ENCODE results near the gene XCL1. TPM values are rescaled to one million over a fixed set of nuclear protein-coding genes. Genes with fewer than 3 reads are reported as not detected.

XCL1 gene
- total RNA-seq, 1 donor = not detected

DNA sequence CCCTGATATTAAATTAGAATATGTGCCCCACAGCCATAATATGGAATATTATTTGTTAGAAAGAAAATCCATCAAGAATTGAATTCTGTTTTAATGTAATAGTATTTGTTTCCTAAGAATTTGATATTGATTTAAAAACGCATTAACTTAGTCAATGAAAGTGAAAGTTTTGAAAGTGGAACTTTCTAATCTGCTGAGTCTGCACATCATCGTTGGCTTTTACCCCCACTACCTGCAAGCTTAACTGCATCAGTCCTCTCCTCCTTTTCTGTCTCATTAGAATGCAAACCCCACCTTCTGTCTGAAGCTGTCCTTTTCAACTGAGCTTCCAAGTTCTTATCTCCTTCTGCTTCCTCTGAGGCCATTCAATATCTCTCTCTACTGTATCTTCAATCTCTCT lies 42.5 kb downstream of the XCL1 start:
- peaks cover 13% of the 10 kb centered on the region for H3K4me1 ChIP-seq (ENCODE audit: insufficient read depth, low read length)
- H3K36me3 ChIP-seq (ENCODE audit: insufficient read depth, low read length) = no peaks in the 10 kb centered on the region
- TF ChIP-seq, protein P1, sequence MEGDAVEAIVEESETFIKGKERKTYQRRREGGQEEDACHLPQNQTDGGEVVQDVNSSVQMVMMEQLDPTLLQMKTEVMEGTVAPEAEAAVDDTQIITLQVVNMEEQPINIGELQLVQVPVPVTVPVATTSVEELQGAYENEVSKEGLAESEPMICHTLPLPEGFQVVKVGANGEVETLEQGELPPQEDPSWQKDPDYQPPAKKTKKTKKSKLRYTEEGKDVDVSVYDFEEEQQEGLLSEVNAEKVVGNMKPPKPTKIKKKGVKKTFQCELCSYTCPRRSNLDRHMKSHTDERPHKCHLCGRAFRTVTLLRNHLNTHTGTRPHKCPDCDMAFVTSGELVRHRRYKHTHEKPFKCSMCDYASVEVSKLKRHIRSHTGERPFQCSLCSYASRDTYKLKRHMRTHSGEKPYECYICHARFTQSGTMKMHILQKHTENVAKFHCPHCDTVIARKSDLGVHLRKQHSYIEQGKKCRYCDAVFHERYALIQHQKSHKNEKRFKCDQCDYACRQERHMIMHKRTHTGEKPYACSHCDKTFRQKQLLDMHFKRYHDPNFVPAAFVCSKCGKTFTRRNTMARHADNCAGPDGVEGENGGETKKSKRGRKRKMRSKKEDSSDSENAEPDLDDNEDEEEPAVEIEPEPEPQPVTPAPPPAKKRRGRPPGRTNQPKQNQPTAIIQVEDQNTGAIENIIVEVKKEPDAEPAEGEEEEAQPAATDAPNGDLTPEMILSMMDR (IDR thresholded peaks at IDR 0.05; ENCODE audit: extremely low read depth, low read depth, low read length) = no peak
- no peaks in the 10 kb centered on the region for H3K27me3 ChIP-seq (ENCODE audit: insufficient read depth, low read length)
- DNase-seq (ENCODE audit: insufficient read length, low spot score, missing footprints) = no peak
- no peaks in the 10 kb centered on the region for H3K79me2 ChIP-seq (ENCODE audit: insufficient read depth, low read length)
- no peaks in the 10 kb centered on the region for H3K9me3 ChIP-seq (ENCODE audit: low read depth, low read length)
- H3K4me3 ChIP-seq (ENCODE audit: insufficient read depth, low read length) = no peak overlapping the region
- H3K27ac ChIP-seq (ENCODE audit: low read depth, low read length) = no peak overlapping the region
- no peaks in the 10 kb centered on the region for H4K20me1 ChIP-seq (ENCODE audit: insufficient read depth, low read length)
- H3K4me2 ChIP-seq (ENCODE audit: insufficient read depth, low read length) = no peak overlapping the region
- H2AFZ ChIP-seq (ENCODE audit: low read length) = no peak overlapping the region

DNA sequence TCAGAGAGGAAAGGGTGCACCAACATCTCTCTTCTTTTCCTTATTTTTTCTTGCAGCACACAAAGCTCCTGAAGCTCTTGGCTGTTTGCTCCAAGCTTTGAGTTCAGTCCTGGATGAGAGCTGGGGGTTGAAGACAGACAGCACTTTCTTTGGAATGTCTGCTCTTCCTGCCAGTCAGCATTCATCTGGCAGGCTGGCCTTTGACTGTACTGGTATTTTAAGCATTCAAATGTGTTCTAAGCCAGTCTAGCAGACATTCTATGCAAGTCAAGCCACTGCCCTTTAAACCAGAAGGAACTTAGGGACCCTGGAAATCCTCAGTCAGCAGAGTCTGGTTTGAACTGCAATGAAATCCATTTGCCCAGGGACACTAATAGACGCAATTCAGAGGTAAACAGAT lies 45.0 kb downstream of the XCL1 start:
- H2AFZ ChIP-seq (ENCODE audit: low read length) = no peak overlapping the region
- no peak overlapping the region for H3K4me2 ChIP-seq (ENCODE audit: insufficient read depth, low read length)
- no peaks in the 10 kb centered on the region for H3K9me3 ChIP-seq (ENCODE audit: low read depth, low read length)
- H3K27ac ChIP-seq (ENCODE audit: low read depth, low read length) = no peak overlapping the region
- no peaks in the 10 kb centered on the region for H3K36me3 ChIP-seq (ENCODE audit: insufficient read depth, low read length)
- DNase-seq (ENCODE audit: insufficient read length, low spot score, missing footprints) = peak; percentile 23
- no peaks in the 10 kb centered on the region for H3K79me2 ChIP-seq (ENCODE audit: insufficient read depth, low read length)
- H4K20me1 ChIP-seq (ENCODE audit: insufficient read depth, low read length) = no peaks in the 10 kb centered on the region
- TF ChIP-seq, protein P1 (IDR thresholded peaks at IDR 0.05; ENCODE audit: extremely low read depth, low read depth, low read length) = no peak
- H3K27me3 ChIP-seq (ENCODE audit: insufficient read depth, low read length) = no peaks in the 10 kb centered on the region
- peaks cover 13% of the 10 kb centered on the region for H3K4me1 ChIP-seq (ENCODE audit: insufficient read depth, low read length)
- H3K4me3 ChIP-seq (ENCODE audit: insufficient read depth, low read length) = no peak overlapping the region

DNA sequence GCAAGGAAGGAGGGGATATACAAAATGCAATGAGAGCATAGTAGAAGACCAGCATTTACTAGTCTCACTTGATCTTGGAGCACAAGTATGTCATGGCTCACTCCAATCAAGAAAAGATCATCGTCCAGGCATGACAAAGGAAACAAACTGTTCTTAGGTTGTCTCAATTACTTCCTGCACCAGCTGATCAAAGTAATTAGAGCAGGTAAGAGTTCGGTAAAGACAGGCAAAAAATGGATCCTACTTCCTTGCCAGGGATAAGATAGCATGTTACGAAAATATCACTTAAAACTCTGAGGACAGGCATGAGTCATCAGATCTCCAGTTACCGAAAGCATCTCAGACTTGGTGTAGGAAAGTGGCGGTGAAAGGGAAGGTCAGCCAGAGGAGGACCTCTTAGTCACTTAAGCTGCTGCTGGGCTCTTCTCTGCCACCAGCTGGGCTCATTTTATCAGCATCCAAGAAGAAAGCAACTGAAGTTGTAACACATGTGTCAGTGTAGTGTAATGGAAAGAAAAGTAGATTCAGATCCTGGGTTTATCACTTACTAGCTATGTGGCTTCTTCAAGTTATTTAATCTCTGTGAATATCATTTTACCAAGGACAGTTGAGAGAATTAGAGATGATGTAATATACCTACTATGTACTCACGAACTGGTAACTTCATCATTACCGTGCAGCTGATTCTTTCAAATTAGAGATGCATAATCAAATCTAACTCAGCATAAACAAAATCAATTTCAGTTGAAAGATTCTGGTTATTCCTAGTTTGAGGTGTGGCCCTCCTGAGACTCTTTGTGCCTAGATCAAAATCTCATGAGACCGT lies 46.8 kb downstream of the XCL1 start:
- H3K79me2 ChIP-seq (ENCODE audit: insufficient read depth, low read length) = no peaks in the 10 kb centered on the region
- H3K36me3 ChIP-seq (ENCODE audit: insufficient read depth, low read length) = no peaks in the 10 kb centered on the region
- no peak overlapping the region for H2AFZ ChIP-seq (ENCODE audit: low read length)
- DNase-seq (ENCODE audit: insufficient read length, low spot score, missing footprints) = peak; percentile 23
- peaks cover 13% of the 10 kb centered on the region for H3K4me1 ChIP-seq (ENCODE audit: insufficient read depth, low read length)
- no peak overlapping the region for H3K4me3 ChIP-seq (ENCODE audit: insufficient read depth, low read length)
- H3K9me3 ChIP-seq (ENCODE audit: low read depth, low read length) = no peaks in the 10 kb centered on the region
- no peak overlapping the region for H3K27ac ChIP-seq (ENCODE audit: low read depth, low read length)
- H4K20me1 ChIP-seq (ENCODE audit: insufficient read depth, low read length) = no peaks in the 10 kb centered on the region
- H3K4me2 ChIP-seq (ENCODE audit: insufficient read depth, low read length) = peak overlapping the region; percentile 3
- TF ChIP-seq, protein P1 (IDR thresholded peaks at IDR 0.05; ENCODE audit: extremely low read depth, low read depth, low read length) = peak; percentile 17
- H3K27me3 ChIP-seq (ENCODE audit: insufficient read depth, low read length) = no peaks in the 10 kb centered on the region

DNA sequence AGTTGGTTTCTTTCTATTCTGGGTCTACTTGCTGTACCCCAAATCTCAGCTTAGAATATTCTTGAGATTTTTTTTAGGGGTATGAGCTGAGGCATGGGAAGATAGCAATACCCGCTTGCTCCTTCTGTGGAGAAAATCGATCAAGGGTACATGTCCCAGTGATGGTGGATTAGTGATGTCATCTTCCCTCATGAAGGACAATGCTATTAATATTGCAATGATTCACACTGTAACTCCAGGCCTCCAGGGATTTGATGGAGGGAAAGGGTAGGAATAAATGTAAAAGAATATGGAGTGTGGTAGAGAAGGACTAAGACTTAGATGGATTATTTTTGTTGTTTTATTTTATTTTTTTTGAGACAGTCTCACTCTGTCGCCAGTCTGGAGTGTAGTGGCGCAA lies 47.4 kb downstream of the XCL1 start:
- Histone ChIP-seq H3K9me3 (ENCODE audit: low read depth, low read length) (no peaks in the 10 kb centered on the region), H3K4me2 (ENCODE audit: insufficient read depth, low read length) (no peak overlapping the region), H2AFZ (ENCODE audit: low read length) (no peak overlapping the region), H3K79me2 (ENCODE audit: insufficient read depth, low read length) (no peaks in the 10 kb centered on the region), H3K27ac (ENCODE audit: low read depth, low read length) (no peak overlapping the region), H3K27me3 (ENCODE audit: insufficient read depth, low read length) (no peaks in the 10 kb centered on the region), H3K4me3 (ENCODE audit: insufficient read depth, low read length) (no peak overlapping the region), H3K36me3 (ENCODE audit: insufficient read depth, low read length) (no peaks in the 10 kb centered on the region), H3K4me1 (ENCODE audit: insufficient read depth, low read length) (peaks cover 18% of the 10 kb centered on the region), H4K20me1 (ENCODE audit: insufficient read depth, low read length) (no peaks in the 10 kb centered on the region)
- TF ChIP-seq, protein P1 (IDR thresholded peaks at IDR 0.05; ENCODE audit: extremely low read depth, low read depth, low read length) = no peak
- DNase-seq (ENCODE audit: insufficient read length, low spot score, missing footprints) = no peak
